Measurements from ENCODE around the gene COMMD3. TPM values are rescaled to one million over a fixed set of nuclear protein-coding genes. Genes with fewer than 3 reads are reported as not detected.

COMMD3 gene
- total RNA-seq, 2 donors from 2014 or later: 30.7 to 38.8 TPM

- TF ChIP-seq POLR2AphosphoS5 (IDR thresholded peaks at IDR 0.05): no peak
- no peak for TF ChIP-seq CTCF (IDR thresholded peaks at IDR 0.05)
- Histone ChIP-seq H3K27me3 (replicated peaks; ENCODE audit: insufficient read depth) (no peaks in the 10 kb centered on the region), H3K9me3 (no peaks in the 10 kb centered on the region), H3K36me3 (no peaks in the 10 kb centered on the region), H3K27ac (no peak overlapping the region), H3K4me1 (replicated peaks) (peaks cover 7% of the 10 kb centered on the region), H3K4me3 (no peak overlapping the region)
- WGBS: 71% methylated on average over 2 of the region's 2 CpGs
- intact Hi-C loops (cut with DNase I): loop anchor here (5.0 to 10.0 kb wide), 2 partner anchors 313 to 750 kb away; partner anchors contain the start of gene DNAJC1
- no peak for DNase-seq (ENCODE audit: low spot score)
Measured at GRCh38 chr10:22314852-22315251, 1.3 kb upstream of the COMMD3 start.

- no peak for TF ChIP-seq POLR2A (IDR thresholded peaks at IDR 0.05)
- peak in 1 of 4 experiments; percentile 13 for TF ChIP-seq CTCF (IDR thresholded peaks at IDR 0.05)
- Histone ChIP-seq H3K27me3 (replicated peaks; ENCODE audit: insufficient read depth) (no peaks in the 10 kb centered on the region), H3K4me1 (replicated peaks) (peaks cover 7% of the 10 kb centered on the region), H3K4me3 (peak overlapping the region; percentile 72 to 93), H3K27ac (peak overlapping the region; percentile 88 to 97), H3K9me3 (no peaks in the 10 kb centered on the region), H3K36me3 (no peaks in the 10 kb centered on the region)
- intact Hi-C loops (cut with DNase I): loop anchor here (1.0 to 10.0 kb wide), 5 partner anchors 63 to 749 kb away; partner anchors contain the start of gene DNAJC1
- 2% methylated on average over 35 of the region's 53 CpGs for WGBS
- DNase-seq (ENCODE audit: low spot score): no peak
Measured at GRCh38 chr10:22315455-22316285, 518 bp upstream of the COMMD3 start.

- Histone ChIP-seq H3K4me1 (replicated peaks) (peaks cover 7% of the 10 kb centered on the region), H3K4me3 (peak overlapping the region; percentile 72 to 93), H3K27ac (peak overlapping the region; percentile 88 to 97), H3K36me3 (no peaks in the 10 kb centered on the region), H3K27me3 (replicated peaks; ENCODE audit: insufficient read depth) (no peaks in the 10 kb centered on the region), H3K9me3 (no peaks in the 10 kb centered on the region)
- DNase-seq (ENCODE audit: low spot score): no peak
- 17% methylated on average over 9 of the region's 9 CpGs for WGBS
- intact Hi-C loops (cut with DNase I): loop anchor here (2.0 to 10.0 kb wide), 4 partner anchors 64 to 748 kb away; partner anchors contain the start of gene DNAJC1
- TF ChIP-seq CTCF (IDR thresholded peaks at IDR 0.05): no peak
- TF ChIP-seq POLR2A (IDR thresholded peaks at IDR 0.05): no peak
- TF ChIP-seq POLR2AphosphoS5 (IDR thresholded peaks at IDR 0.05): no peak
Measured at GRCh38 chr10:22317076-22317370, 835 bp downstream of the COMMD3 start.

GRCh38 chr10:22317771-22318565 lies 1.8 kb downstream of the COMMD3 start:
- no peak for DNase-seq (ENCODE audit: low spot score)
- Histone ChIP-seq H3K9me3 (no peaks in the 10 kb centered on the region), H3K36me3 (no peaks in the 10 kb centered on the region), H3K27me3 (replicated peaks; ENCODE audit: insufficient read depth) (no peaks in the 10 kb centered on the region), H3K27ac (no peak overlapping the region), H3K4me3 (peak overlapping the region in 1 of 2 donors; percentile 93), H3K4me1 (replicated peaks) (peaks cover 7% of the 10 kb centered on the region)
- TF ChIP-seq POLR2AphosphoS5 (IDR thresholded peaks at IDR 0.05): no peak
- no peak for TF ChIP-seq POLR2A (IDR thresholded peaks at IDR 0.05)
- no peak for TF ChIP-seq CTCF (IDR thresholded peaks at IDR 0.05)
- WGBS: 84% methylated on average over 6 of the region's 6 CpGs
- intact Hi-C loops (cut with DNase I): loop anchor here (2.0 to 10.0 kb wide), 4 partner anchors 65 to 747 kb away; partner anchors contain the start of gene DNAJC1
